ENCODE measurements around the gene MDC1.
A peak's percentile ranks its signal among the peaks of the same experiment; 100 is the strongest.
"Not testable (repeated sequence)": the region's sequence is repeated elsewhere in the genome, so short reads cannot be mapped to it uniquely, and the experiment has no call there.

Gene MDC1

GRCh38 chr6:30720738-30721197 lies 3.7 kb upstream of the MDC1 start:
- peak; percentile 86 for DNase-seq (ENCODE audit: low read depth)
- H3K4me3 ChIP-seq (ENCODE audit: low read depth, low read length), result peak overlapping the region; percentile 92
- TF ChIP-seq CTCF (IDR thresholded peaks at IDR 0.05; ENCODE audit: insufficient read depth, low read depth, low read length, missing control alignments), result no peak

GRCh38 chr6:30719791-30720737 lies 3.0 kb upstream of the MDC1 start, which contains the start of gene TUBB:
Gene TUBB (plus strand): TSS chr6:30720352. CDS start chr6:30720507, 155 bp downstream.
- DNase-seq (ENCODE audit: low read depth), result peak; percentile 98
- TF ChIP-seq CTCF (IDR thresholded peaks at IDR 0.05; ENCODE audit: insufficient read depth, low read depth, low read length, missing control alignments), result no peak
- peak within 1 kb of the TSS; percentile 92 for H3K4me3 ChIP-seq (ENCODE audit: low read depth, low read length)

GRCh38 chr6:30719356-30719755 lies 2.3 kb upstream of the MDC1 start:
- peak; percentile 58 for DNase-seq (ENCODE audit: low read depth)
- TF ChIP-seq CTCF (IDR thresholded peaks at IDR 0.05; ENCODE audit: insufficient read depth, low read depth, low read length, missing control alignments), result no peak
- peak overlapping the region; percentile 92 for H3K4me3 ChIP-seq (ENCODE audit: low read depth, low read length)

GRCh38 chr6:30717845-30718720 lies 1.0 kb upstream of the MDC1 start:
- peak overlapping the region; percentile 92 for H3K4me3 ChIP-seq (ENCODE audit: low read depth, low read length)
- not testable (repeated sequence) for DNase-seq (ENCODE audit: low read depth)

- H3K4me3 ChIP-seq (ENCODE audit: low read depth, low read length), result peak overlapping the region; percentile 71
- no peak for TF ChIP-seq CTCF (IDR thresholded peaks at IDR 0.05; ENCODE audit: insufficient read depth, low read depth, low read length, missing control alignments)
- DNase-seq (ENCODE audit: low read depth), result no peak
These were observed 277 bp downstream of the MDC1 start for GRCh38 chr6:30716879-30717128.

GRCh38 chr6:30714263-30714662 lies 2.8 kb downstream of the MDC1 start:
- TF ChIP-seq CTCF (IDR thresholded peaks at IDR 0.05; ENCODE audit: insufficient read depth, low read depth, low read length, missing control alignments), result no peak
- H3K4me3 ChIP-seq (ENCODE audit: low read depth, low read length), result no peak overlapping the region
- DNase-seq (ENCODE audit: low read depth), result no peak

- no peak overlapping the region for H3K4me3 ChIP-seq (ENCODE audit: low read depth, low read length)
- no peak for TF ChIP-seq CTCF (IDR thresholded peaks at IDR 0.05; ENCODE audit: insufficient read depth, low read depth, low read length, missing control alignments)
- DNase-seq (ENCODE audit: low read depth), result no peak
These were observed 4.6 kb downstream of the MDC1 start for GRCh38 chr6:30712441-30712945.

Data from GM12865 (cell line).